Endothelial cell of umbilical vein (primary cell): ENCODE data around the gene SLC44A5. TPM values are rescaled to one million over a fixed set of nuclear protein-coding genes. Genes with fewer than 3 reads are reported as not detected.

ENCODE experiments used
- BruUV-seq: library from RNA; stranded (reverse); fragments of 400-500 nt; replicated peaks from 2 replicates; lab custom pipeline; 2021; lab: Mats Ljungman, UMichigan
- CTCF ChIA-PET: fragments of 300-600, 350-600 bp; sonication (Branson Sonifier 250); formaldehyde crosslinking; loops from one replicate; lab custom pipeline; 2021; ENCODE audit warnings: antibody characterized with exemption, inconsistent platforms; lab: Charles Lee
- POLR2A ChIA-PET: fragments of 300-600, 350-600 bp; sonication (Branson Sonifier 250); formaldehyde crosslinking; loops from one replicate; lab custom pipeline; 2021; ENCODE audit warnings: antibody characterized with exemption, inconsistent platforms; lab: Charles Lee
- DNase-seq: peaks from one replicate; pipeline ENCODE4 v3.0.0-alpha.2; 2011; ENCODE audit warnings: low read depth, low spot score
- FAIRE-seq: peaks from 2 replicates; lab custom pipeline; 2011; peaks lifted over from hg19 to GRCh38; lab: Jason Lieb, UNC
- H2AFZ ChIP-seq: 2 replicates; pipeline ENCODE4 v1.6.0; 2012; ENCODE audit warnings: low read depth, low read length, control low read depth, inconsistent platforms
- H3K27ac ChIP-seq: 2 replicates; pipeline ENCODE4 v1.5.1; 2011; ENCODE audit warnings: low read depth, mild to moderate bottlenecking, control low read depth, low read length, moderate library complexity; ENCODE audit not compliant: insufficient read depth
- H3K27me3 ChIP-seq, 2 experiments: 2 replicates each; pipeline versions ENCODE4 v1.6.0 to v1.6.1; 2011; ENCODE audit warnings: low read length in 2 of 2, mixed read lengths in 1 of 2; ENCODE audit not compliant: control insufficient read depth in 2 of 2, insufficient read depth in 2 of 2
- H3K36me3 ChIP-seq, 2 experiments: 2 replicates in 1 of 2; 3 replicates in 1 of 2; pipeline ENCODE4 v1.5.1; 2011; ENCODE audit warnings: low read length in 2 of 2, mild to moderate bottlenecking in 1 of 2, moderate library complexity in 1 of 2; ENCODE audit not compliant: control insufficient read depth in 2 of 2, insufficient read depth in 2 of 2; ENCODE audit errors: extremely low read depth in 1 of 2
- H3K4me1 ChIP-seq: 3 replicates; pipeline ENCODE4 v1.5.1; 2011; ENCODE audit warnings: mild to moderate bottlenecking, low read length; ENCODE audit not compliant: control insufficient read depth, insufficient read depth; ENCODE audit errors: extremely low read depth
- H3K4me2 ChIP-seq: 2 replicates; pipeline ENCODE4 v1.6.1; 2011; ENCODE audit warnings: low read length, control low read depth, mixed read lengths; ENCODE audit not compliant: insufficient read depth
- H3K4me3 ChIP-seq, 3 experiments: fragments of 200-600 bp in 1 of 3; sonication (generic), shearing (Covaris generic) in 1 of 3; replicated peaks in 1 of 3; 2 replicates each; pipeline ENCODE4 v1.5.1; 2011 to 2016; ENCODE audit warnings: control low read depth in 3 of 3, low read length in 3 of 3, mild to moderate bottlenecking in 2 of 3, inconsistent platforms in 1 of 3, low read depth in 1 of 3, moderate library complexity in 1 of 3; ENCODE audit not compliant: insufficient read depth in 1 of 3
- H3K79me2 ChIP-seq: 2 replicates; pipeline ENCODE4 v1.6.0; 2012; ENCODE audit warnings: low read length, inconsistent platforms; ENCODE audit not compliant: control insufficient read depth, insufficient read depth
- H3K9ac ChIP-seq: replicated peaks from 2 replicates; pipeline ENCODE3; 2011; ENCODE audit warnings: low read length, control low read depth; ENCODE audit not compliant: insufficient read depth; ENCODE audit errors: extremely low read depth
- H3K9me1 ChIP-seq: replicated peaks from 3 replicates; pipeline ENCODE4 v1.6.0; 2011; ENCODE audit warnings: mild to moderate bottlenecking, low read length; ENCODE audit not compliant: control insufficient read depth, insufficient read depth; ENCODE audit errors: extremely low read depth
- H3K9me3 ChIP-seq: replicated peaks from 2 replicates; pipeline ENCODE4 v1.5.1; 2012; ENCODE audit warnings: low read length, inconsistent platforms; ENCODE audit not compliant: control insufficient read depth, insufficient read depth
- H4K20me1 ChIP-seq: replicated peaks from 2 replicates; pipeline ENCODE3; 2011; ENCODE audit warnings: mild to moderate bottlenecking, low read length; ENCODE audit not compliant: control insufficient read depth, insufficient read depth; ENCODE audit errors: extremely low read depth
- CTCF ChIP-seq, 2 donors: IDR thresholded peaks; 1 replicate in 1 of 2; 2 replicates in 1 of 2; pipeline ENCODE4 v1.5.1; 2011; ENCODE audit warnings: low read length in 2 of 2, mild to moderate bottlenecking in 2 of 2, moderate library complexity in 2 of 2, control low read depth in 1 of 2, inconsistent platforms in 1 of 2, low read depth in 1 of 2; ENCODE audit not compliant: insufficient read depth in 1 of 2; ENCODE audit errors: extremely low read depth in 1 of 2
- EZH2 ChIP-seq: IDR thresholded peaks from 2 replicates; pipeline ENCODE4 v1.6.1; 2012; ENCODE audit warnings: borderline replicate concordance, low read depth, mild to moderate bottlenecking, moderate library complexity, low read length, inconsistent platforms; ENCODE audit not compliant: severe bottlenecking
- FOS ChIP-seq: IDR thresholded peaks from 2 replicates; pipeline ENCODE4 v1.6.1; 2011; ENCODE audit warnings: mild to moderate bottlenecking, low read length, moderate library complexity, borderline replicate concordance; ENCODE audit not compliant: insufficient read depth
- GATA2 ChIP-seq: IDR thresholded peaks from 2 replicates; pipeline ENCODE4 v1.7.0; 2011; ENCODE audit warnings: low read depth, mild to moderate bottlenecking, moderate library complexity, mixed read lengths, low read length; ENCODE audit not compliant: insufficient read length, insufficient read depth
- JUN ChIP-seq: IDR thresholded peaks from 2 replicates; pipeline ENCODE4 v1.6.1; 2011; ENCODE audit warnings: borderline replicate concordance, low read depth; ENCODE audit not compliant: insufficient read length, insufficient read depth
- MAX ChIP-seq: IDR thresholded peaks from 2 replicates; pipeline ENCODE4 v1.6.1; 2011; ENCODE audit not compliant: insufficient read depth, insufficient read length
- MYC ChIP-seq: IDR thresholded peaks from one replicate; pipeline ENCODE4 v1.6.1; 2011; ENCODE audit warnings: mild to moderate bottlenecking, low read depth, low read length
- POLR2A ChIP-seq: IDR thresholded peaks from 2 replicates; pipeline ENCODE4 v1.6.1; 2012; ENCODE audit warnings: low read depth, mild to moderate bottlenecking, control low read depth, low read length
- POLR2AphosphoS5 ChIP-seq: IDR thresholded peaks from 2 replicates; pipeline ENCODE4 v1.6.1; 2012; ENCODE audit warnings: low read depth, mild to moderate bottlenecking, control low read depth, low read length, moderate library complexity; ENCODE audit not compliant: insufficient read depth
- dilution Hi-C: fragments of 300-500 bp; cut with MboI; formaldehyde crosslinking; loops from one replicate; pipeline ENCODE4 v1.15.0; 2019; ENCODE audit warnings: low sequenced_read_pairs; ENCODE audit not compliant: extremely low pct_ligation_motif_present
- intact Hi-C: fragments of 100-400 bp; cut with micrococcal nuclease; formaldehyde crosslinking; loops from one replicate; pipeline ENCODE4 v1.10.0; 2022
- polyA plus RNA-seq, 4 experiments: library from polyadenylated mRNA; depleted of rRNA in 3 of 4; stranded (reverse) in 3 of 4; unstranded in 1 of 4; fragments of >200 nt; gene quantifications; 2 replicates each; pipeline versions ENCODE4 v1.2.1 to v1.2.3, GENCODE V29; 2011 to 2012; ENCODE audit warnings: missing spikeins in 1 of 4
- total RNA-seq: library from RNA; stranded (reverse); gene quantifications from 2 replicates; pipeline ENCODE4 v1.2.3, GENCODE V29; 2021

The SLC44A5 gene
- total and polyA plus RNA-seq, 2 donors (not counting 3 experiments of a cell fraction or from before 2014, with no cell fraction given) = 1.6 to 3.2 TPM

GRCh38 chr1:75308365-75308764 lies 302.5 kb downstream of the SLC44A5 start:
- Histone ChIP-seq H2AFZ (no peak overlapping the region), H3K79me2 (no peaks in the 10 kb centered on the region), H3K9me3 (no peaks in the 10 kb centered on the region), H3K4me2 (no peak overlapping the region), H3K36me3 (no peaks in the 10 kb centered on the region), H4K20me1 (no peaks in the 10 kb centered on the region), H3K4me1 (no peaks in the 10 kb centered on the region), H3K9me1 (no peaks in the 10 kb centered on the region), H3K9ac (no peak overlapping the region), H3K4me3 (no peak overlapping the region), H3K27me3 (no peaks in the 10 kb centered on the region), H3K27ac (no peak overlapping the region)
- no TSS peak for BruUV-seq
- DNase-seq (no peak), FAIRE-seq (no peak)
- dilution Hi-C loops (no loop called here), intact Hi-C loops (no loop called here)
- POLR2A ChIA-PET = interaction anchor here (0.7 kb wide), 1 partner anchor 11 kb away, joined by 3 read pairs; no protein-coding TSS in a partner anchor
- CTCF ChIA-PET = interaction anchor here (0.7 to 1.7 kb wide), 4 partner anchors 11 to 87 kb away, joined by 3 to 8 read pairs (median 4); no protein-coding TSS in a partner anchor
- TF ChIP-seq POLR2AphosphoS5 (no peak), MYC (no peak), EZH2 (no peak), FOS (no peak), GATA2 (no peak), CTCF (IDR thresholded peaks at IDR 0.05; ENCODE audit: extremely low read depth in 1 of 2, insufficient read depth in 1 of 2, low read depth in 1 of 2, low read length in 2 of 2) (no peak), POLR2A (no peak), MAX (no peak), JUN (no peak)
